ENCODE results near the gene FOXJ3.
A peak's percentile ranks its signal among the peaks of the same experiment; 100 is the strongest.

The FOXJ3 gene

DNA sequence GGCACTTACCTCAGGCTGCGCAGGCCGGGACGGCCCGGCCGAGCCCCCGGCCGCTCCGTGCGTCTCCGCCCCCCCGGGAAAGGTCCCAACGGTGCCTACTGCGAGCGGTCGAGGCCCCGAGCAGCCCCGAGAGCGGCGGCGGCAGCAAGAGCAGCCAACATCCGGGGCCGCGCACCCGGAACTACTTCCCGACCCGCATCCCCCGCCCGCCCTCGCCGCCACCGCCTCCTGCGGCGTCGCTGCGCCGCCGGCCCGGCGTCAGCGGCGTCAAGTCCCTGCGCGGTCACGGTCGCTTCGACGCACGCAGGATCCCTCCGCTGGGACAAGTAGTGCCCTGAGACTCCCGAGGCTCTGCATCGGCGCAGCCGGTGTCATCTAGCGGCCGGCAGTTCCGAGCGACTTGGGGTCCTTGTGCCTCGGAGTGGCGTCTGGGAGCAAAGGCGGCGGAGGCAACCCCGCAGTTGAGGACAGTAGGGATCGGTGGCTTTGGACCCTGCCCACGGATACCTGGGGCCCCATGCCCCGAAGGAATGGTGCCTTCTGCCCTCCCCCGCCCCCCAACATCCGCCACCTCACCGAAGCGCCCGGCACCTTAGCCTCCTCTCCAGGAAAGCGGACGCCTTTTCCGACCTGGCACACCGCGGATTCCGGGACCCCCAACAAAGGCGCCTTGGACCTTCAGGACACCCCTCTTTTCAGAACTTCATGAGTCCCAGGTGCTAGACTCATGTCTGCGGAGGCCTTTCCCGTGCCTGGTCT lies at the start of gene FOXJ3:
Gene FOXJ3 (minus strand): TSS at position 186 of the 759 bp plus-strand sequence. CDS start 24,142 bp downstream, outside the sequence.
- Histone ChIP-seq H3K36me3 (ENCODE audit: insufficient read depth, low read length) (no peaks in the 10 kb centered on the region), H3K27me3 (ENCODE audit: insufficient read depth, low read length) (no peaks in the 10 kb centered on the region), H2AFZ (ENCODE audit: low read depth, low read length) (peak within 1 kb of the TSS; percentile 85), H3K4me1 (ENCODE audit: insufficient read depth, low read length) (peaks cover 22% of the 10 kb centered on the region), H3K4me3 (ENCODE audit: low read length) (peak within 1 kb of the TSS; percentile 91), H3K9me3 (ENCODE audit: low read length) (no peaks in the 10 kb centered on the region)

DNA sequence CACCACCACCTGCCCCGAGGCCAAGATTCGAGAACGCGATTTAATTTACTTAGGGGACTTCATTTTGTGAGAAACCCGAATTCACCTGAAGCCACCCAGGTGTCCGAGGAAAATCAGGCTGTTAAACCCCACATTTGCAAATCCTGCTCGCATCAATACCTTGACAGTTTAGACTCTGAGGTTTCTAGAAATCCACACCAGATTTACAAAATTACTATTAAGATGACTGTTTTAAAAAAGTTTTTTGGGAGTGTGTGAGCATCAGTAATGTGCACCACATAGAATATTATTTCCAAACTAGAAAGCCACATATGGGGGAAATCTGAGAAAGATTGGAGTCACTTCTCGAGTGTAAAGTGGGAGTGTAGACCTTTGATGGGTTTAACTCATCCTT lies 46.2 kb upstream of the FOXJ3 start:
- H3K4me3 ChIP-seq (ENCODE audit: low read length) = peak overlapping the region; percentile 55
- H3K36me3 ChIP-seq (ENCODE audit: insufficient read depth, low read length) = no peaks in the 10 kb centered on the region
- no peaks in the 10 kb centered on the region for H3K9me3 ChIP-seq (ENCODE audit: low read length)
- H3K27me3 ChIP-seq (ENCODE audit: insufficient read depth, low read length) = peaks cover 23% of the 10 kb centered on the region
- H3K4me1 ChIP-seq (ENCODE audit: insufficient read depth, low read length) = peaks cover 5% of the 10 kb centered on the region
- H2AFZ ChIP-seq (ENCODE audit: low read depth, low read length) = peak overlapping the region; percentile 73

DNA sequence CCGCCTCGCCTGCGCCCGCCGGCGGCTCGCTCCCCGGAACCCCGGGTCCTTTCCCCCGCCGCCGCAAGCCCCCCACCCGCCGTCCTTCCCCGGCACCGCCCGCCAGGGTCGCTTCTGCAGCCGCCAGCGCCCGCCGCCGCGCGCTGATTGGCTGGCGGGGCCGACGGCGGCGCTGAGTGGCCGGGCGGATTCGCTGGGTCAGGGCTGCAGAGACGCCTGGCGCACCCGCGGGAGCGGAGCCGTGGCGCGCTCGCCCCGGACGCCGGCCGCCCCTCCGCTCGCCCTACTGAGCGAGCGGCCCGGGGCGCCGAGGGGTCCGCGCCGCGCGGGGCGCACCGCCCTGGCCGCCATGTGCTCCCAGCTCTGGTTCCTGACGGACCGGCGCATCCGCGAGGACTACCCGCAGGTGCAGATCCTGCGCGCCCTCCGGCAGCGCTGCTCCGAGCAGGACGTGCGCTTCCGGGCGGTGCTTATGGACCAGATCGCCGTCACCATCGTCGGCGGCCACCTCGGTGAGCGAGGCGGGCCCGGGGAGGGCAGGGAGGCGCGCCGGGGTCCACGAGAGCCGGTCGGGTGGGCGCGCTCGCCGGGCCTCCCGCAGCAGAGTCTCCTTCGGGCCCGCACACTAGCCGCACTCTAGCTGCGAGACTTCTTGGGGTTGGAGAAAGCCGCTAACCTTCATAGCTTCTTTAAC lies 45.7 kb upstream of the FOXJ3 start, which contains the start of gene RIMKLA:
Gene RIMKLA (plus strand): TSS at position 207 of the 694 bp plus-strand sequence. CDS start 143 bp downstream, at position 350.
- peaks cover 23% of the 10 kb centered on the region for H3K27me3 ChIP-seq (ENCODE audit: insufficient read depth, low read length)

DNA sequence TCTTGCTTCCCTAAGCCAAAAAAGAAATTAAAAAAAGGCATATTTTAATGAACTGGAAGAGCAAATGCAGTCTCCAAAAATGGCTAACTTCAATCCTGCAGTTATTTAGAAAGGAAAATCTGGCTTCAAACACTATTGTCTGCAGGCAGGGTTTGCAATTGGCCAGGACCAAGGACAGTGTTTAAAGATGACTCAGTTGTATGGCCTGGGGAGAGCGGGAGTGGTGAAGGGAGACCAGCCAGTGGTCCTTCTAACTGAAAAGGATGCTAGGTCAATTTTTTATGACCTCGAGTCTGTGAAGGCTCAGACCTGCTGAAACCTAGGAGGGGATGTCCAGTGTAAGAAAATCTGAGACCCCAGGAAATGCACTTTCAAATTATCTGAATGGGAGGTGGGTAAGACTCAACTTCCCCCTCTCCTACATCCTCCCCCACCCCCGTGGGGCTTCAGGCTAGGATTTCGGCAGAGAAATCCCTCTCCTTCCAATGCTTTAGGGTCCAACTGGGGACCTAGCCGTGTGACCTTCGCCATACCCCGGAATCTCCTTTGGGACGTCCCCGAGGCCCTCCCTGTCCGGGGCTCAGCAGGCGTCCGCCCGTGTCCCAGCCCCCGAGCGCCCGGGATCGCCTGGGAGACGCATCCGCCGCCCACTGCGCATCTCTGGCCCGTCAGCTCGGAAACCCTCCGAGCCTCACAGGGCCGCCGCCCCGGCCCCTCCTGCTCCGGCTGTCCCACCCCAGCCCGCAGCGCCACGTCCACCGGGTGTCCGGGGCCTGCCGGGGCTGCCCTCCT lies 45.0 kb upstream of the FOXJ3 start:
- Histone ChIP-seq H3K27me3 (ENCODE audit: insufficient read depth, low read length) (peaks cover 23% of the 10 kb centered on the region), H3K4me3 (ENCODE audit: low read length) (peak overlapping the region; percentile 55), H2AFZ (ENCODE audit: low read depth, low read length) (peak overlapping the region; percentile 73), H3K9me3 (ENCODE audit: low read length) (no peaks in the 10 kb centered on the region), H3K36me3 (ENCODE audit: insufficient read depth, low read length) (no peaks in the 10 kb centered on the region), H3K4me1 (ENCODE audit: insufficient read depth, low read length) (peaks cover 5% of the 10 kb centered on the region)

More for the DNA sequence above, 45.7 kb upstream of the FOXJ3 start, which contains the start of gene RIMKLA:
- peak within 1 kb of the TSS; percentile 55 for H3K4me3 ChIP-seq (ENCODE audit: low read length)
- H3K36me3 ChIP-seq (ENCODE audit: insufficient read depth, low read length) = no peaks in the 10 kb centered on the region
- H2AFZ ChIP-seq (ENCODE audit: low read depth, low read length) = peak within 1 kb of the TSS; percentile 73
- peaks cover 5% of the 10 kb centered on the region for H3K4me1 ChIP-seq (ENCODE audit: insufficient read depth, low read length)
- no peaks in the 10 kb centered on the region for H3K9me3 ChIP-seq (ENCODE audit: low read length)

DNA sequence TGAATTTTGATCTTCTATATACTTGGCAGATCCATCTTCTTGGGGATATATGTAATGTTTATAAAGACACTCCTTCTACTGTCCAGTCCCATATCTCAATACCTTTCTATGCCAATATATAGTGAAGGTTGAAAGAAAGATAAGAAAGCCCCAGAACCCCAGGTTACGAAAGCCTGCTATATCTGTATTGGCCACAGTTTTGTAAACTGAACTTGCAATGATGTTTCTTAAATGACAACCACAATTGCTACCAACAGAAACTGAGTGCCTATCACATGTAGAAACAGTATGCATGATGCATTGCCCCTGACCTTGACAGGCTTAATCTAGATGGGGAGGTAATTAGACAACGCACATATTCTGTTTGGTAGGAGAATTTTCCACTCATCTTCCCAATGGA lies 37.8 kb upstream of the FOXJ3 start:
- Histone ChIP-seq H3K36me3 (ENCODE audit: insufficient read depth, low read length) (no peaks in the 10 kb centered on the region), H3K4me1 (ENCODE audit: insufficient read depth, low read length) (no peaks in the 10 kb centered on the region), H3K9me3 (ENCODE audit: low read length) (no peaks in the 10 kb centered on the region), H2AFZ (ENCODE audit: low read depth, low read length) (no peak overlapping the region), H3K4me3 (ENCODE audit: low read length) (no peak overlapping the region), H3K27me3 (ENCODE audit: insufficient read depth, low read length) (peaks cover 8% of the 10 kb centered on the region)

DNA sequence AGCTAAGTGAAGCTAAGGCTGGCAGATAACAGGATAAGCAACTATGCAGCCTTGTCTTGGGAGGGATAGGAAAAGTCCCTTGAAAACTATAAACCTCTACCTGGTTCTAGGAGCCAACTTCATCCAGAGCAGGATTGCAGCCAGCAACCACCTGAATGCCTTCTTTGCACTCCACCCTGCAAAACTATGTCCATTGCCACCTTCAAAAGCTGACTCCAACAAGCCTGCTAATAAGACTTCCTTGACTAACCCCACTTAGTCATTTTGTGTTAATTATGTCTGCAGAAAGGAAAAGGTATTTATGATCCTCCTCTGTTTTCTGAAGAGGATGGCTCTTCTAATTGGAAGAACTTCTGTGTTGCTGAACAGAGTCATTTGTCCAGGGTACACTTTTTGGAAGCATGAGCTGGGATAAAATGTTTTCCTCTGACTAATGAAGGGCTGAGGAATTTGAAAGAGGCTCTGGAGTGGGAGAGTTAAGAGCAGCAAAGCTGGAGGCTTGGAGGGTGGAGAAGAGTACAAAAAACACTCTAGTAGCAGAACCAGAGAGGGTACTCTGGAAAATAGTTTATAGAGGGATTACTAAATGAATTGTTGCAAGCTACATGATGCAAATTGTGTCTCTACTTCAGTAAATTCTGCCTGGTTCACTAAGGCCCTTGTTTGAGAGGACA lies 36.0 kb upstream of the FOXJ3 start:
- Histone ChIP-seq H3K4me3 (ENCODE audit: low read length) (no peak overlapping the region), H3K4me1 (ENCODE audit: insufficient read depth, low read length) (no peaks in the 10 kb centered on the region), H3K36me3 (ENCODE audit: insufficient read depth, low read length) (no peaks in the 10 kb centered on the region), H3K9me3 (ENCODE audit: low read length) (no peaks in the 10 kb centered on the region), H3K27me3 (ENCODE audit: insufficient read depth, low read length) (peaks cover 8% of the 10 kb centered on the region), H2AFZ (ENCODE audit: low read depth, low read length) (no peak overlapping the region)

DNA sequence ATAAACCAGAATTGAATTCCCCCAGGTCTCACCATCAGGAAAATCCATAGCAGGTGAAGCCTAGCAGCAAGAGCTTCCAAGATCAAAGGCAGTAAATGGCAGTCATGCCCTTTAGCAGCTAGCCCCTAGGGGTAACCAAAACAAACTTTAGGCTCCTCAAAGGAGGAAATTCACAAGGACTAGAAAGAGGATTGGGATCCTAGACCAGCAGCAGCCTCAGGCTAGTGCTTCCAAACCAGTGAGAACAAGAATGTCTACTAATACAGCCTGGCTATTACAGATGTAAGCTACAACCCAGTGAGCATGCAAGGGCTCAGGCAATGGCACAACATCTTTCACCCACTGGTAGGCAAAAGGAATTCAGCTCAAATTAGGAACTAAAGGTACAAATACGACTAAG lies 34.4 kb upstream of the FOXJ3 start:
- Histone ChIP-seq H3K4me1 (ENCODE audit: insufficient read depth, low read length) (no peaks in the 10 kb centered on the region), H3K9me3 (ENCODE audit: low read length) (no peaks in the 10 kb centered on the region), H3K27me3 (ENCODE audit: insufficient read depth, low read length) (peaks cover 10% of the 10 kb centered on the region), H3K36me3 (ENCODE audit: insufficient read depth, low read length) (no peaks in the 10 kb centered on the region), H2AFZ (ENCODE audit: low read depth, low read length) (no peak overlapping the region), H3K4me3 (ENCODE audit: low read length) (no peak overlapping the region)

DNA sequence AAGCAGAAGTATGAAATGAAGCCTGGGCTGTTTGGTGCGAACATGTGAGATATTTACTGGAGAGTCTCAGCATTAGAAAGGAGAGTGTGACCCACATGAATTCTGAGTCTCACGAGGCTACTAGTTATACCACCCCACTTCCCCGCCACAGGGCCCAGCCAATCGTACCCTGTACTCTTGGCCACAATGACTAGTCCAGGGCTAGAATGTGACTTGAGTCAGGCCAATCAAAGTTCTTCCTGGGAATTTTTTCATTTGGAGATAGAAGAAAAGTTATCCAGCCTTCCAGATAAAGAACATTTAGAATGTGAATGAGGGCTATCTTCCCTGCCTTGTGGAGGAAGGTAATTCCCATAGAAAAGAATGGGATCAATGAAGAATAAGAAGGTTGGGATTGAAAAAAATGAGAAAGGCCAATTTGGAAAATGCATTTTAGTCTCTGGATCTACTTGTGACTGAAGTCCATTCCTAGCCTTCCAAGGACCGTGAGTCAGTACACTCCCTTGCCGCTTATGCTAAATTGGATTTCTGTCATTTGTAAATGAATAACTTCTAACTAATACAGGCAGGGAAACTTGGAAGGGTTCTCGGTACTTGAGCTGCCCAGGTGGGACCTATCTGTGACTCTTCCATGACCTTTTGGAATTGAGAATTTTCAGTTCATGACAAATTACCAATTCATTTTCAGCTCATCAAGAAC lies 33.2 kb upstream of the FOXJ3 start:
- H3K36me3 ChIP-seq (ENCODE audit: insufficient read depth, low read length) = no peaks in the 10 kb centered on the region
- no peak overlapping the region for H2AFZ ChIP-seq (ENCODE audit: low read depth, low read length)
- H3K9me3 ChIP-seq (ENCODE audit: low read length) = no peaks in the 10 kb centered on the region
- peaks cover 10% of the 10 kb centered on the region for H3K27me3 ChIP-seq (ENCODE audit: insufficient read depth, low read length)
- H3K4me3 ChIP-seq (ENCODE audit: low read length) = no peak overlapping the region
- no peaks in the 10 kb centered on the region for H3K4me1 ChIP-seq (ENCODE audit: insufficient read depth, low read length)

DNA sequence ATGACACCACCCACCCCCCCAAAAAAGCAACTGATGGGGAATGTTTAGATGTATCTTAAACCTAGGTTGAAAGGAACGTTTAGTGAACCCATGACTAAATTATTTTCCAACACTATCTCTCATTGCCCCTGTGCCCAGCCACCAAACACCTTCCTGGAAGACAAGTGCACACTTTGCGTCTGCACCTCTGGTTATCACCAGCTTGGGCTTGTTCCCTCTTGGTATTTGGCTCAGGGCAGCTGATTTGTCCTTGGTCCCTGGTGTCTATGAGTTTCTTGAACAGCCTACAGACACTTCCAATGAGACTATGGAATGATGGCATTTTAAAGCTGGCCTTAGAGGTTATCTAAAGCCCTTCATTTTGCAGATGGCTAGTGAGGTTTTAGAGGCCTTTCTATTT lies 30.1 kb upstream of the FOXJ3 start:
- H3K4me1 ChIP-seq (ENCODE audit: insufficient read depth, low read length) = no peaks in the 10 kb centered on the region
- H3K4me3 ChIP-seq (ENCODE audit: low read length) = no peak overlapping the region
- no peaks in the 10 kb centered on the region for H3K36me3 ChIP-seq (ENCODE audit: insufficient read depth, low read length)
- H2AFZ ChIP-seq (ENCODE audit: low read depth, low read length) = no peak overlapping the region
- H3K27me3 ChIP-seq (ENCODE audit: insufficient read depth, low read length) = peaks cover 7% of the 10 kb centered on the region
- no peaks in the 10 kb centered on the region for H3K9me3 ChIP-seq (ENCODE audit: low read length)

DNA sequence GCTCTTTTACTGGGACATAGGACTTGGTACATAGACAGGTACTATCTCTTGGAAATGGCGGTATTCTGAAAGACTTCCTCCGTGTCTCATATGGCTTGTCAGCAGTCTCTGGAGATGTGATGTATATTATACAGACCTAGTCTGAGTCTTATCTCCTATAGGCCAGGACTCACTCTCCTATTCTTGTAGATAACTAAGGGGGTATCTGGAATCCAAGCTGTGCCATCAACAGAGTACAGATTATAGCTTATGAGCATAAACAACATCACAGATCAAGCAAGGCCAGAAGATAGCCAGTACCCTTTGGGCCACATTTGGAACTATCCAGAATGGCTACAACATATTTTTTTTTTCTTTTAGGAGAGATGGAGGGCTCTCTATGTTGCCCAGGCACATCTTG lies 29.5 kb upstream of the FOXJ3 start:
- no peak overlapping the region for H3K4me3 ChIP-seq (ENCODE audit: low read length)
- no peaks in the 10 kb centered on the region for H3K9me3 ChIP-seq (ENCODE audit: low read length)
- H3K4me1 ChIP-seq (ENCODE audit: insufficient read depth, low read length) = no peaks in the 10 kb centered on the region
- no peaks in the 10 kb centered on the region for H3K36me3 ChIP-seq (ENCODE audit: insufficient read depth, low read length)
- H2AFZ ChIP-seq (ENCODE audit: low read depth, low read length) = no peak overlapping the region
- peaks cover 5% of the 10 kb centered on the region for H3K27me3 ChIP-seq (ENCODE audit: insufficient read depth, low read length)

DNA sequence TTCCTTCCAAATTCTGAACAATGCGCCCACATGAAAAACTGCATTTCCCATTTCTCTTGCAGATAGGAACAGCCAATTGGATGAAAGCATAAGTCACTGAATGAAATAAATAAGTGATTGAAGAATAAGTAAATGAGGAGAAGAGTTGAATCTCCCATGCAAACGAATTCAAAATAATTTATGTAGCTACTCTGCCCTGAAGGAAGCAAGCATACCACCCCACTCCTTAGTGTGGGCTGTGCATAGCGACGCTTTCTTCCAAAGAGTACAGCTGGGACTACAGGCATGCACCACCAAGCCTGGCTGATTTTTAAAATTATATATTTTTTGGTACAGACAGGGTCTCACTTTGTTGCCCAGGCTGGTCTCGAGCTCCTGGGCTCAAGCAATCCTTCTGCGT lies 29.1 kb upstream of the FOXJ3 start:
- Histone ChIP-seq H3K27me3 (ENCODE audit: insufficient read depth, low read length) (peaks cover 5% of the 10 kb centered on the region), H3K4me3 (ENCODE audit: low read length) (no peak overlapping the region), H3K36me3 (ENCODE audit: insufficient read depth, low read length) (no peaks in the 10 kb centered on the region), H3K4me1 (ENCODE audit: insufficient read depth, low read length) (no peaks in the 10 kb centered on the region), H2AFZ (ENCODE audit: low read depth, low read length) (no peak overlapping the region), H3K9me3 (ENCODE audit: low read length) (no peaks in the 10 kb centered on the region)

DNA sequence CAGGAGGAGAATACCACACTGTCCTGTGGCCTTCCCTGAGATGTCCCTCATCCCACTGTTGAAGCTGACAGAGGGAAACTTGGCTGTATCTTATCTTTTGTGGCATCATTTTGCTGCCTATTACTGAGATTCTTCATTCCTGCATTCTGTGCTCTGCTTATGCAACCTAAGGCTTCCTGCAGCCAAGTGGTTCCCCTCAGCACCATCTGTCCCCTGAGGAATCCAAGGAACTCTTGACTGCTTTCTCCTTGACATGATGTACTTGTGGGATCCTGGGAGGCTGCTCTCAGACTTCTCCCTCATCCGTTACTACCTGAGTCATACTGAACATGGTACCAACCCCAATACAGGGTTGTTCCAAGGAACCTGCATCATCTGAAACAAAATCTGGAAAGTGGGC lies 24.4 kb upstream of the FOXJ3 start:
- Histone ChIP-seq H3K4me3 (ENCODE audit: low read length) (no peak overlapping the region), H3K36me3 (ENCODE audit: insufficient read depth, low read length) (no peaks in the 10 kb centered on the region), H2AFZ (ENCODE audit: low read depth, low read length) (no peak overlapping the region), H3K4me1 (ENCODE audit: insufficient read depth, low read length) (no peaks in the 10 kb centered on the region), H3K9me3 (ENCODE audit: low read length) (no peaks in the 10 kb centered on the region), H3K27me3 (ENCODE audit: insufficient read depth, low read length) (no peaks in the 10 kb centered on the region)
